ENCODE data around the gene FRG2B.
"Not testable (repeated sequence)": the region's sequence is repeated elsewhere in the genome, so short reads cannot be mapped to it uniquely, and the experiment has no call there.

The FRG2B gene

GRCh38 chr10:133626695-133627094, at the start of gene FRG2B:
TSS of gene FRG2B (minus strand) at chr10:133626795. CDS start at chr10:133626742, 53 bp downstream.
- in situ Hi-C loops (cut with HindIII; ENCODE audit: low sequenced_read_pairs) = not testable (repeated sequence)

GRCh38 chr10:133667446-133667845, 40.9 kb upstream of the FRG2B start:
- in situ Hi-C loops (cut with HindIII; ENCODE audit: low sequenced_read_pairs) = not testable (repeated sequence)

- in situ Hi-C loops (cut with HindIII; ENCODE audit: low sequenced_read_pairs) = not testable (repeated sequence)
Measured at GRCh38 chr10:133663544-133664160, 37.1 kb upstream of the FRG2B start.

GRCh38 chr10:133661122-133661521, 34.5 kb upstream of the FRG2B start:
- in situ Hi-C loops (cut with HindIII; ENCODE audit: low sequenced_read_pairs) = not testable (repeated sequence)

DNA sequence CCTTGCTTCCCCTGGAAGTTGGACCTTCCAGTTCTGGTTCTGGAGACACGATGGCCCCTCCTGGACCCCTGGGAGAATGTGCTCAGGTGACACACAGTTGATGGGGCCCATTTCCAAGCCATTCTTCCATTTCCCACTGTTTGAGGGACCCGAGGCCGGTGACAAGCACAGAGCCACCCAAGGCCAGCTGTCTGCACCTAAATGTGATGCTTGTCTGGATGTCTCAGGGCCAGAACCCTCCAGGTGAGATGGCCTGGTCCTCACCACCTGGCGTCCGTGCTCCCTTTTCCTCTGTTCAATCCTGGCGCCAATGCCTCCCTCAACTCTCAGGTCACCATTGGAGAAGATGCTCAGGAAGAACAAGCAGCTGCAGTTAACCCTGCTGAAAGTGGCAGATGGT, 33.9 kb upstream of the FRG2B start:
- in situ Hi-C loops (cut with HindIII; ENCODE audit: low sequenced_read_pairs) = not testable (repeated sequence)

DNA sequence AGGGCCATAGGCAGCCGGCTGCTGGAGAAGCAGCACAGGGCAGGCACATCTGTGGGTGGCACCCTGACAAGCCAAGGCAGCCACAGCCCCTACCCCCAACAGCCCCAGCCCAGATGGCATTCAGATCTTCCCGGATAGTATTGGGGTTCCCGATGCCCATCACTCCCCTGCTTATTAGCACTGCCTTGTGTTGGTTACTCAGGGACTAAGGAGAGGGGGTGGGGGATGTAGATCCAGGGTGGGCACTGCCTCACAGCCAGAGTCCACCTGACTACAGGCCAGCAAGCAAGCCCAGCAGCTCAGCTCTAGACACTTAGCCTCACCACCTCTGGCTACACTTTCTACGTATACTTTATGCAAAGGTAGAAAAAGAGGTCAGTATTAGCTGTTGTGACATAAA, 30.7 kb upstream of the FRG2B start:
- in situ Hi-C loops (cut with HindIII; ENCODE audit: low sequenced_read_pairs) = not testable (repeated sequence)

GRCh38 chr10:133648872-133649455, 22.4 kb upstream of the FRG2B start:
- in situ Hi-C loops (cut with HindIII; ENCODE audit: low sequenced_read_pairs) = not testable (repeated sequence)

GRCh38 chr10:133647075-133647748, 20.6 kb upstream of the FRG2B start:
- in situ Hi-C loops (cut with HindIII; ENCODE audit: low sequenced_read_pairs) = not testable (repeated sequence)

DNA sequence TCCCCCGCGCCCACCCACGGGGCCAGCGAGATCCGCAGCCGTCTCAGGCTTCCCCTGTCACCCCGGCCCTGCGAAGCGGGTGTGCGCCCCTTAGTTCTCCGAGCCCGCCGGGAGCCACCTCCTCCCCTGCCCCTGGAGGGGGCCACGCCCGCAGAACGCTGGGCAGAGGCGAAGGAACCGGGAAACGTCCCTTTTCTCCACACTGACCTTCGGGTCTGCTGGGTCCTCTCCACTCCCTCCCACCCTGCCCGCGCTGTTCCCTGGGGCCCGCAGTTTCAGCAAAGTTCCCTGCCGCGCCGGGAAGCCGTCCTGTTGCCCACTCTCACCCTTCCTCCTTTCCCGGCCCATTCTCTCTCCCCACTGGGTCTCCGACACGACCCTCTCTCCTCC, 11.2 kb upstream of the FRG2B start:
- in situ Hi-C loops (cut with HindIII; ENCODE audit: low sequenced_read_pairs) = not testable (repeated sequence)

DNA sequence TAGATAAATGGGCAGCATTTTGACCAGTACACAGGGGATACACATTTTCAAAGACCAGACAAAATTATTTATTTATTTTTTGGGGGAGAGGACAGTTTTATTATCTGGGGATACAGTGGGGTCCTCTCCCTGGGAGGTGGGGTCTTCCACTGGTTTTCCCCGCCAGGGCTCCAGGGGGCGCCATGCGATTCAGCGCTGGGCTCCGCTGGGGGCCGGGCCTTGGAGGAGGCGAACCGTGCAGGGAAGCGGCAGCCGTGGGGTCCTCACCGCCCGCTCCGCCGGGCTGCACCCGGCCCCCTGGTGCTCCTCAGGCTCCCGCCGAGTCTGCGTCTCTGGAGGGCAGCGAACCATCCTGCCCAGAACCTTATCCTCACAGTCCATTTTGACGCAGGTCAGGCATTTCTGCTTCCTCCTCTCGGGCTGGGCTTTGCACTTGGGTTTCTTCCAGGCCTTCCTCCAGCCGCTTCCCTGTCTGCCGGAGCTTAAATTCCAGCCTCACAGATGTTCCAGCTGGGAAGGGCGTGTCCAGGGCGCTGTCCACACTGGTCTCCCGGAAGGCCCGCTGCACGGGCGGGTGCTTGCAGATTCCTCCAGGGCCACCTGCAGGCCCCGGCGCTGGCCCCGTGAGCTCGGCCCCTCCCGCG, 10.7 kb upstream of the FRG2B start:
- in situ Hi-C loops (cut with HindIII; ENCODE audit: low sequenced_read_pairs) = not testable (repeated sequence)

- in situ Hi-C loops (cut with HindIII; ENCODE audit: low sequenced_read_pairs) = not testable (repeated sequence)
Measured at GRCh38 chr10:133630723-133631249, 4.2 kb upstream of the FRG2B start.

DNA sequence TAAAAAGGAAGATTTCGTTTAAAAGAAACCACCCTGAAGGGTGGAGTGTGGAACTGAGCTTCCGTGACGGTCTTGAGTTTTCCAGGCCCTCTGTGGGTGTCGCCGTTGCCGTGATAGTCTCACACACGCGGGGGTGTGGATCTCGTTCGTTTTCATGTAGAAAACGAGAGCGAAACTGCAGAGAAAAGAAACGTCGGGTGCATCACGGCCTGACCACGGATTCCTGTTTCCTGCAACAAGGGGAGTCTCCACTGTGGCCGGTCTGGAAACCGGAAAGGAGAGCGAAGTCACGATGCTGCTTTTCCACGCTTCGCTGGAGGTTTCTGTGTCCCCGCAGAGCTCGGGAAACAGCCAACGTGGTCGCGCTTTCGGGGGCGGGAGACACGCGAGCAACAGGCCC, 4.1 kb downstream of the FRG2B start:
- in situ Hi-C loops (cut with HindIII; ENCODE audit: low sequenced_read_pairs) = not testable (repeated sequence)

DNA sequence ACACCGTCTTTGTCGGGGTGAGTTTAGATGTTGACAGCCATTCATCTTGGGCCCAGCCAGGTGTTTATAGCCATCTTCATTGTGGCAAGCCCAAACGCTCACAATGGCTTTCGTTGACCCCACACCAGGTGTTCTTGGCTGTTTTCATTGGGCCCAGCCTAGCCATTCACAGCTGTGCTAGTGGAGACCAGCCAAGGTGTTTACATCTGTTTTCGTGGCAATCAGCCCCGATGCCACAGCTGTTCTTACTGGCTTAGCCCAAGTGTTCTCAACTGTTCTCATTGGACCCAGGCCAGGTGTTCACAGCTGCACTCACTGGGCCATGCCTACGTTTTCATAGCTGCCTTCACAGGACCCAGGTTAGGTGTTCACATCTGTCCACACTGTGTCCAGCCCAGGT, 7.7 kb downstream of the FRG2B start:
- in situ Hi-C loops (cut with HindIII; ENCODE audit: low sequenced_read_pairs) = no loop called here

DNA sequence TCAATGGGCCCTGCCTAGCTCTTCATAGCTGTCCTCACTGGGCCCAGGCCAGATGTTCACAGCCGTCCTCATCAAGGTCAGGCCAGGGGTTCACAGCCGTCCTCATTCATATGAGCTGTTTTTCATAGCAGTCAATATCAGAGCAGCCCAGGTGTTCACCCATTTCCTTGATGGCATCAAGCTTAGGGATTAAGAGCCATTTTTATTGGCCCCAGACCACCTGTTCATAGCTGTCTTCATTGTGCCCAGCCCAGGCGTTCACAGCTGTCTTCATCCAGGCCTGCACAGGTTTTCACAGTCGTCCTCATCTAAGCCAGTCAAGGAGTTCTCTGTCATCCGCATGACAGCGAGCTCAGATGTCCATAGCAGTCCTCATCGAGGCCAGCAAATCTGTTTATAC, 9.4 kb downstream of the FRG2B start:
- in situ Hi-C loops (cut with HindIII; ENCODE audit: low sequenced_read_pairs) = no loop called here

DNA sequence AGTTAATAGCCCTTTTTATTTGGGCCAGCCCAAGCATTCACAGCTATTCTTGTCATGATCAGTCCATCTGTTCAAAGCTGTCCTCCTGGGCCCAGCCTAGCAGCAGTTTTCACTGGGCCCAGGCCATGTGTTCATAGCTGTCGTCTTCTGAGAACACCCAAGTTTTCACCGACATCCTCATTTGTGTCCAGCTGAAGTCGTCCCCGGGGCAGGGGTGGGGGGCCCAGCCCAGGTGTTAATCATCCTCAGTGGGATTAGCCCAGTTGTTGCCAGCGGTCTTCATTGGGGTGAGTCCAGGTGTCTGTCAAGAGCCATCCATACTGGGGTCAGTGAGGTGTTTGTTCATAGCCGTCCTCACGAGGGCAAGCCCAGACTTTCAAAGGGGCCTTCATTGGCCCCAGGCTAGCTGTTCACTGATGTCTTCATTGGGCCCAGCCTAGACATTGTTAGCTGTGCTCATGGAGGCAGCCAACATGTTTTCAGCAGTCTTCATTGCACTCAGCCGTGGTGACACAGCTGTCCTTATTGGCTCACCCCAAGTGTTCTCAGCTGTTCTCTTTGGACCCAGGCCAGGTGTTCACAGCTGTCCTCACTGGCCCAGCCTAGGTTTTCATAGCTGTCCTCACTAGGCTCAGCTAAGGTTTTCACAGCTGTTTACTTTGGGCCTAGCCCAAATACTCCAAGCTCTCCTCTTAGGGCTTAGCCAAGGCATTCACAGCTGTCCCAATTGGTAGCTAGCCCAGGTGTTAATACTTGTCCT, 10.0 kb downstream of the FRG2B start:
- in situ Hi-C loops (cut with HindIII; ENCODE audit: low sequenced_read_pairs) = no loop called here

DNA sequence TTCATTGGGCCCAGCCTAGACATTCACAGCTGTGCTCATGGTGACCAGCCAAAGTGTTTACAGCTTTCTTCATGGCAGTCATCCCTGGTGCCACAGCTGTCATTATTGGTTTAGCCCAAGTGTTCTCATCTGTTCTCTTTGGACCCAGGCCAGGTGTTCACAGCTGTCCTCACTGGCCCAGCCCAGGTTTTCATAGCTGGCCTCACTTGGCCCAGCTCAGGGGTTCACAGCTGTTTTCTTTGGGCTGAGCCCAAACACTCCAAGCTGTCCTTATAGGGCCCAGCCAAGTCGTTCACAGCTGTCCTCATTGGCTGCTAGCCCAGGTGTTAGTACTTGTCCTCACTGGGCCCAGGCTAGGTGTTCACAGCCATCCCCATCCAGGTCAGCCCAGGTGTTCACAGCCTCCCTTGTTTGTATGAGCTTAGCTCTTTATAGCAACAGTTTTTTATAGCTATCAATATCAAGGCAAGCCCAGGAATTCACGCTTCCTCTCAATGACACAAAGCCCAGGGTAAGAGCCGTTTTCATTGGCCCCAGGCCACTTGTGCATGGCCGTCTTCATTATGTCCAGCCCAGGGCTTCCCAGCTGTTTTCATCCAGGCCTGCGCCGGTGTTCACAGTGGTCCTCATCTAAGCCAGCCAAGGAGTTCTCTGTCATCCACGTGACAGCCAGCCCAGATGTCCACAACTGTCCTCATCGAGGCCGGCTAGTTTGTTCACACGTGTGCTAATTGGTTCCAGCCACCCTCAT, 11.6 kb downstream of the FRG2B start:
- in situ Hi-C loops (cut with HindIII; ENCODE audit: low sequenced_read_pairs) = no loop called here

DNA sequence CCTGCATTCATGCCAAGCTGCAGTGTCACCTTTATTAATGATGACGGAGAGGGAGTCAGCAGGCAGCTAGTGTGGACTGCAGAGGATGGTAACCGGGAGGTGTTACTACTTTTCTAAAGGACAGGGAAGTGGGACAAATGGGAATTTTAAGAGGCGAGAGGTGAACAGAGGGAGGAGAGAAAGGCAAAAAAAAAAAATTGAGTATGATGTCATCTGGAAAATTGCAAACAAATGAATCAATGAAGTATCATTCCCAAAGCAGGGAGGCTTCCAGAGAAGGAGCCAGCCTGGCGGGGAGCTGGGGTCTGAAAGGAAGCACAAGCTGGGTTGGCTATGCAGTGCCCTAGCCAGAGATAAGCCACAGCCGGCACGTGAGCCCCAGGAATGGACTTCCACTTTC, 12.9 kb downstream of the FRG2B start:
- in situ Hi-C loops (cut with HindIII; ENCODE audit: low sequenced_read_pairs) = no loop called here

GRCh38 chr10:133611079-133611478, 15.5 kb downstream of the FRG2B start:
- in situ Hi-C loops (cut with HindIII; ENCODE audit: low sequenced_read_pairs) = no loop called here

- in situ Hi-C loops (cut with HindIII; ENCODE audit: low sequenced_read_pairs) = no loop called here
Measured at GRCh38 chr10:133608855-133609254, 17.7 kb downstream of the FRG2B start.

DNA sequence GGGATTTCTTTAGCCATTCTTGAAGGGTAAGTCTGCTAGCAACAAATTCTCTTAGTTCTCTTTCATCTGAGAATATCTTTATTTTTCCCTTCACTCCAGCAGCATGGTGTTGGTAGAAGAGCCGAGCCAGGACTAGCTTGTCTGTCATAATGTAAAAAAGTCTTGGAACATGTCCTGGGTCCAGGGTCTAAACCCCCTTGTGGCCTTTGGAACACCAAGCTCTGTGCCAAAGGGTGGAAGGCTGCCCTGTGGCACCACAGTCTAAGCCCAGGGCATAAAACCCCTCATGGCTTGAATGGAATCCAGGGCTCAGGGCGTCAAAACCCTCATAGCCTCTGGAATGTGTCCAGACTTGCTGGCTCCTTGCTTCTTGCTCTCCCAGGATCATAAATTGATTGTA, 23.2 kb downstream of the FRG2B start:
- in situ Hi-C loops (cut with HindIII; ENCODE audit: low sequenced_read_pairs) = not testable (repeated sequence)

All from DLD1 (cell line).